ENCODE data around the gene PIEZO2. TPM values are rescaled to one million over a fixed set of nuclear protein-coding genes. Genes with fewer than 3 reads are reported as not detected.

Gene PIEZO2
- total and polyA plus RNA-seq, 12 donors: 0.07 to 1.4 (median 0.25) TPM; not detected in 1

GRCh38 chr18:10898417-10898974, 250.9 kb downstream of the PIEZO2 start:
- no peak for DNase-seq
- no peak overlapping the region for H3K27ac ChIP-seq
- no peak for TF ChIP-seq CTCF (IDR thresholded peaks at IDR 0.05)
- no peaks in the 10 kb centered on the region for H3K9me3 ChIP-seq
- 85 to 88% methylated on average over 4 of the region's 4 CpGs for whole genome bisulfite sequencing, 2 donors
- H3K27me3 ChIP-seq: peaks cover 0 to 6% (median 0%) of the 10 kb centered on the region in 7 donors
- no peaks in the 10 kb centered on the region for H3K4me1 ChIP-seq
- no peak overlapping the region for H3K4me3 ChIP-seq
- no peak for ATAC-seq
- intact Hi-C loops (cut with DNase I): no loop called here
- H3K36me3 ChIP-seq: no peaks in the 10 kb centered on the region

DNA sequence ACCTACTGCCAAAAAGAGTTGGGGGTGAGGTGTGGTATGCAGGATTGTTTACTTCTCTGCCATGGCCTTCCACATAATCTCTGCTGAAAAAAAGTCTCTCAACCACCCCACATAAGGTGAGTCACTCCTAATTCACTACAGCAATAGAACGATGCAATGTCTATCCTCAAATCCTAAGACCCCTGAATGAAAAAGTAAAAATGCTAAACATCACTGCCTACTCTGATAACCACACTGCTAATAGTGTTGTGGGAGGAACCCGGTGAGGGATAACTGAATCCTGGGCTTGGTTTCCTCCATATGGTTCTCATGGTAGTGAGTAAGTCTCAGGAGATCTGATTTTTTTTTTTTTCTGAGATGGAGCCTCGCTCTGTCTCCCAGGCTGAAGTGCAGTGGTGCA, 252.5 kb downstream of the PIEZO2 start:
- H3K27ac ChIP-seq: no peak overlapping the region
- no peaks in the 10 kb centered on the region for H3K9me3 ChIP-seq
- 73 to 82% methylated on average over 3 of the region's 3 CpGs for WGBS, 2 donors
- no peak overlapping the region for H3K4me3 ChIP-seq
- ATAC-seq (no peak), DNase-seq (no peak)
- TF ChIP-seq CTCF (IDR thresholded peaks at IDR 0.05): no peak
- H3K27me3 ChIP-seq: peaks cover 0 to 6% (median 0%) of the 10 kb centered on the region in 7 donors
- H3K36me3 ChIP-seq: no peaks in the 10 kb centered on the region
- intact Hi-C loops (cut with DNase I): no loop called here
- no peaks in the 10 kb centered on the region for H3K4me1 ChIP-seq

- no peak overlapping the region for H3K27ac ChIP-seq
- ATAC-seq (no peak), DNase-seq (no peak)
- no peaks in the 10 kb centered on the region for H3K9me3 ChIP-seq
- peaks cover 0 to 6% (median 0%) of the 10 kb centered on the region in 7 donors for H3K27me3 ChIP-seq
- intact Hi-C loops (cut with DNase I): no loop called here
- TF ChIP-seq CTCF (IDR thresholded peaks at IDR 0.05): no peak
- WGBS, 2 donors: 74 to 88% methylated on average over 4 of the region's 4 CpGs
- no peaks in the 10 kb centered on the region for H3K4me1 ChIP-seq
- no peaks in the 10 kb centered on the region for H3K36me3 ChIP-seq
- no peak overlapping the region for H3K4me3 ChIP-seq
Measured at GRCh38 chr18:10895976-10896375, 253.4 kb downstream of the PIEZO2 start.

GRCh38 chr18:10894501-10894900, 254.9 kb downstream of the PIEZO2 start:
- TF ChIP-seq CTCF (IDR thresholded peaks at IDR 0.05): no peak
- Histone ChIP-seq H3K27ac (no peak overlapping the region), H3K27me3 (peaks cover 0 to 3% (median 0%) of the 10 kb centered on the region in 7 donors), H3K36me3 (no peaks in the 10 kb centered on the region), H3K4me3 (no peak overlapping the region), H3K9me3 (no peaks in the 10 kb centered on the region), H3K4me1 (no peaks in the 10 kb centered on the region)
- ATAC-seq (no peak), DNase-seq (no peak)
- intact Hi-C loops (cut with DNase I): no loop called here
- WGBS, 2 donors: 93 to 95% methylated on average over 10 of the region's 10 CpGs
